ENCODE results near the gene MKNK1.

The MKNK1 gene

DNA sequence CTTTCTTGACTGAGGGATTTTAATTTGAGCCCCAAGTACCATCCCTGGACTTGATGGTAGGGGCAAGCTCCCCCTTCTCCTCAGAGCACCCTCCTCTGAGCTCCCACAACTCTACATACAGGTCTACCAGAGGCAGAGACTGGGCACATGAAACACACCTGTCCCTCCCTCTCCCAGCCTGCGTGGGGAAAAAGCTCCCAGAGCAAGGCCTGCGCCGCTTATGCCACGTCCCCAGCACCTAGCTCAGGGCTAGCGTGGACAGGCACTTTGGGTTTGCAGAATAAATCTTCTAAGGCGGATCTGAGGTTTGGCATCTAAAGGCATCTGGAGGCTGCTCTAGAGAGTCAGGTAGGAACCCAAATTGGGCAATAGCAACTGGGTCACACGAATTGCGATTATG, 45.1 kb downstream of the MKNK1 start (continued):
- TF ChIP-seq ZBTB20 (tag by site-specific recombination; IDR thresholded peaks at IDR 0.05) (no peak), ZNF561 (tag by site-specific recombination; IDR thresholded peaks at IDR 0.05; ENCODE audit: borderline replicate concordance) (no peak), ZNF529 (tag by site-specific recombination; IDR thresholded peaks at IDR 0.05; ENCODE audit: insufficient replicate concordance) (no peak)

GRCh38 chr1:46558141-46558963, 45.7 kb downstream of the MKNK1 start:
- no peak overlapping the region for H3K27ac ChIP-seq (ENCODE audit: extremely low read depth, low read depth, low read length)
- TF ChIP-seq ZNF830 (tag by site-specific recombination; IDR thresholded peaks at IDR 0.05; ENCODE audit: low read depth) (no peak), ZBTB17 (tag by site-specific recombination; IDR thresholded peaks at IDR 0.05) (0 out of 2 replicates have a peak, but pooled peaks have one; percentile 29), ZNF266 (tag by site-specific recombination; IDR thresholded peaks at IDR 0.05; ENCODE audit: low read depth) (no peak), ZNF621 (tag by site-specific recombination; IDR thresholded peaks at IDR 0.05) (no peak), ZNF626 (tag by site-specific recombination; IDR thresholded peaks at IDR 0.05) (no peak), KLF8 (tag by site-specific recombination; IDR thresholded peaks at IDR 0.05) (no peak), MYNN (tag by site-specific recombination; IDR thresholded peaks at IDR 0.05; ENCODE audit: borderline replicate concordance) (no peak)
- TF ChIP-seq, protein P1, sequence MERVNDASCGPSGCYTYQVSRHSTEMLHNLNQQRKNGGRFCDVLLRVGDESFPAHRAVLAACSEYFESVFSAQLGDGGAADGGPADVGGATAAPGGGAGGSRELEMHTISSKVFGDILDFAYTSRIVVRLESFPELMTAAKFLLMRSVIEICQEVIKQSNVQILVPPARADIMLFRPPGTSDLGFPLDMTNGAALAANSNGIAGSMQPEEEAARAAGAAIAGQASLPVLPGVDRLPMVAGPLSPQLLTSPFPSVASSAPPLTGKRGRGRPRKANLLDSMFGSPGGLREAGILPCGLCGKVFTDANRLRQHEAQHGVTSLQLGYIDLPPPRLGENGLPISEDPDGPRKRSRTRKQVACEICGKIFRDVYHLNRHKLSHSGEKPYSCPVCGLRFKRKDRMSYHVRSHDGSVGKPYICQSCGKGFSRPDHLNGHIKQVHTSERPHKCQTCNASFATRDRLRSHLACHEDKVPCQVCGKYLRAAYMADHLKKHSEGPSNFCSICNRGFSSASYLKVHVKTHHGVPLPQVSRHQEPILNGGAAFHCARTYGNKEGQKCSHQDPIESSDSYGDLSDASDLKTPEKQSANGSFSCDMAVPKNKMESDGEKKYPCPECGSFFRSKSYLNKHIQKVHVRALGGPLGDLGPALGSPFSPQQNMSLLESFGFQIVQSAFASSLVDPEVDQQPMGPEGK (tag by site-specific recombination; IDR thresholded peaks at IDR 0.05): no peak
- H3K36me3 ChIP-seq (ENCODE audit: control insufficient read depth in 2 of 2, insufficient read depth in 1 of 2, low read length in 2 of 2): peaks cover 0 to 53% of the 10 kb centered on the region in 2 experiments; a peak in 1 of 3 replicates
- no peak overlapping the region for H3K4me3 ChIP-seq (ENCODE audit: low read depth, low read length)
- H3K4me1 ChIP-seq (ENCODE audit: control insufficient read depth, insufficient read depth, low read length): no peaks in the 10 kb centered on the region
- no peaks in the 10 kb centered on the region for H3K9me3 ChIP-seq (ENCODE audit: control insufficient read depth, insufficient read depth, low read depth, low read length)
- CTCF ChIA-PET: no interaction called here
- POLR2A ChIA-PET: no interaction called here

DNA sequence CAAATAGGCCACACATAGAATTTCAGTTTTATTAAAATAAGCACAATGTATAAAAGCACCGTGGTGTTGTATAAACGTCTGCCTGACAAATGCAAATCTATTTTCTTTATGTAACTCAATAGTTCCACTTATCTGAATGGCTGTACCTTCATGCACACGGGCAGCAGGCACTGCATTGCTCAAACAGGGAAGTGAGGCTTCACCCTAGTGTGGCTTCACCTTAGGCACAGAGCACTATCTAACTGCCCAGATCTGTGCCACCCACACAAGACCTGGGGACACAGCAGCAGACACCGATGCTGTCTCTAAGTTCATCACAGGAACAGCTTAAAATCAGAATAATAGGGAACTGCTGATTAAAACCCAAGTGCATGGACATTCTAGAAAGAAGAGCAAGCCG, 46.7 kb downstream of the MKNK1 start:
- Histone ChIP-seq H3K36me3 (ENCODE audit: control insufficient read depth in 2 of 2, insufficient read depth in 1 of 2, low read length in 2 of 2) (peaks cover 0 to 43% of the 10 kb centered on the region in 2 experiments; a peak in 1 of 3 replicates), H3K4me1 (ENCODE audit: control insufficient read depth, insufficient read depth, low read length) (no peaks in the 10 kb centered on the region), H3K9me3 (ENCODE audit: control insufficient read depth, insufficient read depth, low read depth, low read length) (no peaks in the 10 kb centered on the region), H3K4me3 (ENCODE audit: low read depth, low read length) (no peak overlapping the region), H3K27ac (ENCODE audit: extremely low read depth, low read depth, low read length) (no peak overlapping the region)
- no peak for TF ChIP-seq GLI2 (tag by site-specific recombination; IDR thresholded peaks at IDR 0.05; ENCODE audit: borderline replicate concordance, low read depth)
- no peak for TF ChIP-seq ZNF341 (tag by site-specific recombination; IDR thresholded peaks at IDR 0.05; ENCODE audit: low read depth)
- TF ChIP-seq ZXDB (tag by site-specific recombination; IDR thresholded peaks at IDR 0.05): no peak
- TF ChIP-seq PRDM1 (tag by site-specific recombination; IDR thresholded peaks at IDR 0.05): no peak
- TF ChIP-seq ZNF223 (tag by site-specific recombination; IDR thresholded peaks at IDR 0.05): no peak
- no peak for TF ChIP-seq ZNF837 (tag by site-specific recombination; IDR thresholded peaks at IDR 0.05)
- TF ChIP-seq ZNF133 (tag by site-specific recombination; IDR thresholded peaks at IDR 0.05): no peak
- no peak for TF ChIP-seq ZNF404 (tag by site-specific recombination; IDR thresholded peaks at IDR 0.05)
- TF ChIP-seq ZNF248 (tag by site-specific recombination; IDR thresholded peaks at IDR 0.05): no peak
- TF ChIP-seq ZNF518A (tag by site-specific recombination; conservative IDR thresholded peaks at IDR 0.05; ENCODE audit: low read depth): no peak
- no peak for TF ChIP-seq SP2 (tag by site-specific recombination; IDR thresholded peaks at IDR 0.05)
- TF ChIP-seq ZFP3 (tag by site-specific recombination; IDR thresholded peaks at IDR 0.05; ENCODE audit: low read depth): no peak
- ChIA-PET POLR2A (no interaction called here), CTCF (no interaction called here)

All from HEK293 (cell line).